ENCODE results near the gene STK32C.

STK32C gene

DNA sequence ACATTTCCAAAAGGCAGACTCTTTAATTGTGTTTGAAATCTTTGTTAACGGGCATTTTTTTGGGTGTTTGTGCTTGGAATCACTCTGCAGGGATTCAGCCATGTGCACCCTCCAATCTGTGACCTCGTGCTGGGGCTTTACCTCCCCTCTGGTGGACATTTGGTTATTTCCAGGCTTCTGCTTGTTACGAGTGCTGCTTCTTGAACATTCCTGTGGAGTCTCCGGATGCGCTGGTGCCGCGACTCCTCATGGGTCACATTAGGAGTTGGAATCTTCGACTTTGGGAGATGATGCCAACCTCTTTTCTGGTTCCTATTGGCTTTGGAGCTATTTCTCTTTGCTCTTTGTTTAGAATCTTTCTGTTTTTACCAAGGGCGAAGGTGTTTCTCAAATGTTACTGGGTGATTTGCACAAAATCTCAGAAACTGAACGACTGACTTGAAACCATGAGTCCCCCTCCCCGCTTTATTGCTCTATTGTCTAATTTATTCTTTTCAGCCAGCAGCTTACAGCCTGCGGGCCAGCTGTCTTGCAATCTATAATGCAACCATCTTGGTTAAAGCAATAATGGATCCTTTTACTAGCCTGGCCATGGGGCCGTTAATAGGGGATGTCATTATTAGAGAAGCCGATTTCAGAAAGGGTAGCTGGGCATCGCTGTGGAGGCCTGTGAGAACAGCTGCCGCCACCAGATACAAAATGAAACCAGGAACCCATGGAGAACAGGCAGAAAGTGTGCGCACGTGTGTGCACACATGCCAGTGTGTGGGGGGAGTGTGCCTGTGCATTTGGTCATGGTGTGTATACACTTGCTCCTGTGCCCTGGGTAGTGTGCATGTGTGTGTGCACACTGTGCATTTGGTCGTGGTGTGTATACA lies 130.9 kb downstream of the STK32C start:
- no peak for TF ChIP-seq CTCF (IDR thresholded peaks at IDR 0.05; ENCODE audit: extremely low read depth, insufficient read depth, missing control alignments)
- in situ Hi-C loops (cut with MboI; ENCODE audit: low pct_unique_long_range_greater_than_20kb, low sequenced_read_pairs, unreplicated experiment): no loop called here
- DNase-seq (ENCODE audit: low spot score): no peak

DNA sequence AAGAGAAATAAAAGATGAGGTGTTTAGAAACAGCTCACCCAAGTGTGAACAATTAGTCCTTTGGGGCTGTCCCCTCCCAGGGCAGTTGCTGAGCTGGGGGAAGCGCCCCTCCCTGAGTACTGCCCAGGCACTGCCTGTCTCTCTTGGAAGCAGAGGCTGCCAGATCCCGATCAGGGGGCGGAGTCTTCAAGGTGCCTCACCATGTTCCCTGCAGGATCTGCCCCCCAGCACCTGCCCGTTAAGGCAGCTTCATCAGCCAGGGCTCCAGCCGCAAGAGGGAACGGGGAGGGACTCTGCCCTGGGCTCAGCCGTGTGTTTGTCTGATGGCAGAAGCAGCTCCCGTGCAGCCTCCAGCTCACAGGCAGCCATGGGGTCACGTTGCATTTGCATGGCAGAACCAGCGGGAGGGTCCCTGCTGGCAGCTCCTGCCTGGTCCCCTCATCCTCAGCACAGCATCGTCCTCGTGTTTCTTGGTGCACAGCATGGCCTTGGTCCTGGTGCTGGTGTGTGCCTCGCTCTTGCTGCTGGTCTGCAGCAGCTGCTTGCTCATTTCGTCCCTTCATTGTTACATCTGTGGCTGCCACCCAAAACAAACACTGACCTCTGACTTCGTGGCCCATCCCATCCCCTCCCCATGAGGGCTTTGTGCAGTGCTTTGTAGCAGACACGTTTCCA lies 131.7 kb downstream of the STK32C start:
- no peak for DNase-seq (ENCODE audit: low spot score)
- in situ Hi-C loops (cut with MboI; ENCODE audit: low pct_unique_long_range_greater_than_20kb, low sequenced_read_pairs, unreplicated experiment): no loop called here
- TF ChIP-seq CTCF (IDR thresholded peaks at IDR 0.05; ENCODE audit: extremely low read depth, insufficient read depth, missing control alignments): no peak

DNA sequence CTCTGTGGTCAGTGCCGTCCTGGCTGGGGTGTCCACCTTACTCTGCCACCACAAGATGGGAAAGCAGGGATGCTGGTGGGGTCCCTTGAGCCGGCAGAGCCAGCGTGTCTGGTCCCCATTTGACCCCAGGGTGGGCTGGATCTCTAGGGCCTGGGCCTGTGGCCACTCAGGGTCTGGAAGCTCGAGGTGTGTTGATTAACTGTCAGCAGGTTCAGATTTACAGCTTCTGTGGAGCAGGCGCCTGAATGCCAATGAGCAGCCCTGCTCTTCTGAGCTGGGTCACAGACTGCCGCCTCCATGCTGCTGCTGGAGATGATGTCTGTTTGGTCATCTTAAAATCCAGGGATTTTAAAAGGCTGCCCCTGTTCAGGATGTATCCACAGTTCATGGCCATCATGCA lies 132.3 kb downstream of the STK32C start:
- in situ Hi-C loops (cut with MboI; ENCODE audit: low pct_unique_long_range_greater_than_20kb, low sequenced_read_pairs, unreplicated experiment): no loop called here
- TF ChIP-seq CTCF (IDR thresholded peaks at IDR 0.05; ENCODE audit: extremely low read depth, insufficient read depth, missing control alignments): no peak
- DNase-seq (ENCODE audit: low spot score): no peak

DNA sequence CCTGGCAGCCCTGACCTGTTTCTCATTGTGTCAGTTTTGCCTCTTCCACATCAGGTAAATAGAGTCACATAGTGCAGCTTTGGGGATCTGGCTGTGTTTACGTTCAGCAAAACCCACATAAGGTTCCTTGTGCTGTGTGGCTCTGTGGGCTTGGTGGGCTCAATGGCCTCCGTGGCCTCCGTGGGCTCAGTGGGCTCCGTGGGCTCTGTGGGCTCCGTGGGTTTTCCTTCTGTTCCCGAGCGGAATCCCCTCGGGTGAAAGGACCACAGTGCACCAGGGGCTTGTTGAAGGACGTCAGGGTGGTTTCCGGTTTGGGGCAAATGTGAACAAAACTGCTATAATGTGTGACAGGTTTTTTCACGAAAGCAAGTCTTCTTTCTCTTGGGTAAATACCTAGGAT lies 133.5 kb downstream of the STK32C start:
- in situ Hi-C loops (cut with MboI; ENCODE audit: low pct_unique_long_range_greater_than_20kb, low sequenced_read_pairs, unreplicated experiment): no loop called here
- no peak for DNase-seq (ENCODE audit: low spot score)
- TF ChIP-seq CTCF (IDR thresholded peaks at IDR 0.05; ENCODE audit: extremely low read depth, insufficient read depth, missing control alignments): no peak

DNA sequence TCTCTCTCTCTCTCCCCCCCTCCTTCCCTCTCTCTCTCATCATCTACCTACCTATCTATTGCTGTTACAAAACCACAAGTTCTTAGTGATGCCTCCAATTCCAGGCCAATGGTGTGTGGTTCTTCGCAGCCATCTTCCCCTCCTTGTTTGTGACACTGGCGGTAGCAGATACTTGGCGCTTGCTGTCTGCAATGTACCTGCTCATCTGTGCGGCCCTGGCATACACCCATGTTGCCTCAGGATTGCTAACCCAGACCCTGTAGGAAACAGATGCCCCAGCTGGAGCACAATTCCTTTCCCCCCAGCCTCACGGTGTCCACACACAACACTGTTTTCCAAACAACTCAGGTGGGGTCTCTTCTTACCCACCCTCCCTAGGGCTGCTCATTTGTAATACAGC lies 134.6 kb downstream of the STK32C start:
- in situ Hi-C loops (cut with MboI; ENCODE audit: low pct_unique_long_range_greater_than_20kb, low sequenced_read_pairs, unreplicated experiment): no loop called here
- no peak for TF ChIP-seq CTCF (IDR thresholded peaks at IDR 0.05; ENCODE audit: extremely low read depth, insufficient read depth, missing control alignments)
- DNase-seq (ENCODE audit: low spot score): no peak

GRCh38 chr10:132172091-132173066 lies 135.4 kb downstream of the STK32C start:
- DNase-seq (ENCODE audit: low spot score): no peak
- no peak for TF ChIP-seq CTCF (IDR thresholded peaks at IDR 0.05; ENCODE audit: extremely low read depth, insufficient read depth, missing control alignments)
- in situ Hi-C loops (cut with MboI; ENCODE audit: low pct_unique_long_range_greater_than_20kb, low sequenced_read_pairs, unreplicated experiment): no loop called here

All from GM13977 (cell line).